Endothelial cell of umbilical vein (primary cell): Measurements from ENCODE around the gene MGST2. TPM values are rescaled to one million over a fixed set of nuclear protein-coding genes. Genes with fewer than 3 reads are reported as not detected.

Experiments
- BruUV-seq: library from RNA; stranded (reverse); fragments of 400-500 nt; replicated peaks from 2 replicates; lab custom pipeline; 2021; lab: Mats Ljungman, UMichigan
- CTCF ChIA-PET: fragments of 300-600, 350-600 bp; sonication (Branson Sonifier 250); formaldehyde crosslinking; loops from one replicate; lab custom pipeline; 2021; ENCODE audit warnings: antibody characterized with exemption, inconsistent platforms; lab: Charles Lee
- POLR2A ChIA-PET: fragments of 300-600, 350-600 bp; sonication (Branson Sonifier 250); formaldehyde crosslinking; loops from one replicate; lab custom pipeline; 2021; ENCODE audit warnings: antibody characterized with exemption, inconsistent platforms; lab: Charles Lee
- DNase-seq: peaks from one replicate; pipeline ENCODE4 v3.0.0-alpha.2; 2011; ENCODE audit warnings: low read depth, low spot score
- FAIRE-seq: peaks from 2 replicates; lab custom pipeline; 2011; peaks lifted over from hg19 to GRCh38; lab: Jason Lieb, UNC
- H2AFZ ChIP-seq: 2 replicates; pipeline ENCODE4 v1.6.0; 2012; ENCODE audit warnings: low read depth, low read length, control low read depth, inconsistent platforms
- H3K27ac ChIP-seq: 2 replicates; pipeline ENCODE4 v1.5.1; 2011; ENCODE audit warnings: low read depth, mild to moderate bottlenecking, control low read depth, low read length, moderate library complexity; ENCODE audit not compliant: insufficient read depth
- H3K27me3 ChIP-seq, 2 experiments: 2 replicates each; pipeline versions ENCODE4 v1.6.0 to v1.6.1; 2011; ENCODE audit warnings: low read length in 2 of 2, mixed read lengths in 1 of 2; ENCODE audit not compliant: control insufficient read depth in 2 of 2, insufficient read depth in 2 of 2
- H3K36me3 ChIP-seq, 2 experiments: 2 replicates in 1 of 2; 3 replicates in 1 of 2; pipeline ENCODE4 v1.5.1; 2011; ENCODE audit warnings: low read length in 2 of 2, mild to moderate bottlenecking in 1 of 2, moderate library complexity in 1 of 2; ENCODE audit not compliant: control insufficient read depth in 2 of 2, insufficient read depth in 2 of 2; ENCODE audit errors: extremely low read depth in 1 of 2
- H3K4me1 ChIP-seq: 3 replicates; pipeline ENCODE4 v1.5.1; 2011; ENCODE audit warnings: mild to moderate bottlenecking, low read length; ENCODE audit not compliant: control insufficient read depth, insufficient read depth; ENCODE audit errors: extremely low read depth
- H3K4me2 ChIP-seq: 2 replicates; pipeline ENCODE4 v1.6.1; 2011; ENCODE audit warnings: low read length, control low read depth, mixed read lengths; ENCODE audit not compliant: insufficient read depth
- H3K4me3 ChIP-seq, 3 experiments: fragments of 200-600 bp in 1 of 3; sonication (generic), shearing (Covaris generic) in 1 of 3; replicated peaks in 1 of 3; 2 replicates each; pipeline ENCODE4 v1.5.1; 2011 to 2016; ENCODE audit warnings: control low read depth in 3 of 3, low read length in 3 of 3, mild to moderate bottlenecking in 2 of 3, inconsistent platforms in 1 of 3, low read depth in 1 of 3, moderate library complexity in 1 of 3; ENCODE audit not compliant: insufficient read depth in 1 of 3
- H3K79me2 ChIP-seq: 2 replicates; pipeline ENCODE4 v1.6.0; 2012; ENCODE audit warnings: low read length, inconsistent platforms; ENCODE audit not compliant: control insufficient read depth, insufficient read depth
- H3K9ac ChIP-seq: replicated peaks from 2 replicates; pipeline ENCODE3; 2011; ENCODE audit warnings: low read length, control low read depth; ENCODE audit not compliant: insufficient read depth; ENCODE audit errors: extremely low read depth
- H3K9me1 ChIP-seq: replicated peaks from 3 replicates; pipeline ENCODE4 v1.6.0; 2011; ENCODE audit warnings: mild to moderate bottlenecking, low read length; ENCODE audit not compliant: control insufficient read depth, insufficient read depth; ENCODE audit errors: extremely low read depth
- H3K9me3 ChIP-seq: replicated peaks from 2 replicates; pipeline ENCODE4 v1.5.1; 2012; ENCODE audit warnings: low read length, inconsistent platforms; ENCODE audit not compliant: control insufficient read depth, insufficient read depth
- H4K20me1 ChIP-seq: replicated peaks from 2 replicates; pipeline ENCODE3; 2011; ENCODE audit warnings: mild to moderate bottlenecking, low read length; ENCODE audit not compliant: control insufficient read depth, insufficient read depth; ENCODE audit errors: extremely low read depth
- EZH2 ChIP-seq: IDR thresholded peaks from 2 replicates; pipeline ENCODE4 v1.6.1; 2012; ENCODE audit warnings: borderline replicate concordance, low read depth, mild to moderate bottlenecking, moderate library complexity, low read length, inconsistent platforms; ENCODE audit not compliant: severe bottlenecking
- FOS ChIP-seq: IDR thresholded peaks from 2 replicates; pipeline ENCODE4 v1.6.1; 2011; ENCODE audit warnings: mild to moderate bottlenecking, low read length, moderate library complexity, borderline replicate concordance; ENCODE audit not compliant: insufficient read depth
- GATA2 ChIP-seq: IDR thresholded peaks from 2 replicates; pipeline ENCODE4 v1.7.0; 2011; ENCODE audit warnings: low read depth, mild to moderate bottlenecking, moderate library complexity, mixed read lengths, low read length; ENCODE audit not compliant: insufficient read length, insufficient read depth
- JUN ChIP-seq: IDR thresholded peaks from 2 replicates; pipeline ENCODE4 v1.6.1; 2011; ENCODE audit warnings: borderline replicate concordance, low read depth; ENCODE audit not compliant: insufficient read length, insufficient read depth
- MYC ChIP-seq: IDR thresholded peaks from one replicate; pipeline ENCODE4 v1.6.1; 2011; ENCODE audit warnings: mild to moderate bottlenecking, low read depth, low read length
- POLR2A ChIP-seq: IDR thresholded peaks from 2 replicates; pipeline ENCODE4 v1.6.1; 2012; ENCODE audit warnings: low read depth, mild to moderate bottlenecking, control low read depth, low read length
- POLR2AphosphoS5 ChIP-seq: IDR thresholded peaks from 2 replicates; pipeline ENCODE4 v1.6.1; 2012; ENCODE audit warnings: low read depth, mild to moderate bottlenecking, control low read depth, low read length, moderate library complexity; ENCODE audit not compliant: insufficient read depth
- dilution Hi-C: fragments of 300-500 bp; cut with MboI; formaldehyde crosslinking; loops from one replicate; pipeline ENCODE4 v1.15.0; 2019; ENCODE audit warnings: low sequenced_read_pairs; ENCODE audit not compliant: extremely low pct_ligation_motif_present
- intact Hi-C: fragments of 100-400 bp; cut with micrococcal nuclease; formaldehyde crosslinking; loops from one replicate; pipeline ENCODE4 v1.10.0; 2022
- polyA plus RNA-seq, 4 experiments: library from polyadenylated mRNA; depleted of rRNA in 3 of 4; stranded (reverse) in 3 of 4; unstranded in 1 of 4; fragments of >200 nt; gene quantifications; 2 replicates each; pipeline versions ENCODE4 v1.2.1 to v1.2.3, GENCODE V29; 2011 to 2012; ENCODE audit warnings: missing spikeins in 1 of 4
- total RNA-seq: library from RNA; stranded (reverse); gene quantifications from 2 replicates; pipeline ENCODE4 v1.2.3, GENCODE V29; 2021
- TF ChIP-seq, protein P1 (sequence below), 2 donors: IDR thresholded peaks; 1 replicate in 1 of 2; 2 replicates in 1 of 2; pipeline ENCODE4 v1.5.1; 2011; ENCODE audit warnings: low read length in 2 of 2, mild to moderate bottlenecking in 2 of 2, moderate library complexity in 2 of 2, control low read depth in 1 of 2, inconsistent platforms in 1 of 2, low read depth in 1 of 2; ENCODE audit not compliant: insufficient read depth in 1 of 2; ENCODE audit errors: extremely low read depth in 1 of 2
- TF ChIP-seq, protein P2 (sequence below): IDR thresholded peaks from 2 replicates; pipeline ENCODE4 v1.6.1; 2011; ENCODE audit not compliant: insufficient read depth, insufficient read length

MGST2 gene
- total and polyA plus RNA-seq, 2 donors (not counting 3 experiments of a cell fraction or from before 2014, with no cell fraction given), result 64.3 to 78.9 TPM

DNA sequence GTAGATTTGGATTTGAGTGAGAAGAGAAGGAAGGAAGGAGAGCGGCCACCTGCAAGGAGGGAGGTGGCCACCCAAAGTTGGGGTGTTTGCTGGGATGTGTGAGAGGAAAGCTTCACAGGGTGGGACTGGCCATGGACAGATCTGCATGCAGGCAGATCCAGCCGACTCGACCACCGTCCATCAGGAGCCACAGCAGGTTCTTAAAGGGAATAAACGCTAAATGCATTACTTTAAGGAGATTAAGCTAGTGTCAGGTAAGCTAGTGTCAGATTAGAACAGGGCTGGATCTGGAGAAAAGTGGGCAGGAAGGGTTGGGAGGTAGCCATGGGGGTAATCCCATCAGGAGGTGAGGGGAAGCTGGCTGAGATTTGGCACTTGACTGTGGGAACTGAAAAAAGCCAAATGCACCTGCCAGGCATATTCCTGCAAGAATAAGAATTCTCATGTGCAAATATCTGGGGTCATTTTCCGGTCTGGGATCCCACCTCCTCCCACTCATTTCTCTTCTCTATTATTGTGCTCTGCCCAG is 79.6 kb downstream of the MGST2 start:
- POLR2A ChIA-PET, result no interaction called here
- dilution Hi-C loops, result no loop called here

More for the DNA sequence above, 79.6 kb downstream of the MGST2 start:
- Histone ChIP-seq H3K4me2 (no peak overlapping the region), H3K79me2 (no peaks in the 10 kb centered on the region), H2AFZ (no peak overlapping the region), H3K9me1 (no peaks in the 10 kb centered on the region), H4K20me1 (no peaks in the 10 kb centered on the region), H3K9ac (no peak overlapping the region), H3K27ac (no peak overlapping the region), H3K36me3 (no peaks in the 10 kb centered on the region), H3K27me3 (no peaks in the 10 kb centered on the region), H3K4me1 (peaks cover 10% of the 10 kb centered on the region), H3K4me3 (no peak overlapping the region), H3K9me3 (no peaks in the 10 kb centered on the region)
- CTCF ChIA-PET, result no interaction called here
- no peak for DNase-seq
- intact Hi-C loops, result no loop called here
- BruUV-seq, result no TSS peak
- TF ChIP-seq POLR2AphosphoS5 (no peak), GATA2 (no peak), JUN (no peak), EZH2 (no peak), FOS (no peak), MYC (no peak), POLR2A (no peak)
- TF ChIP-seq, protein P1, sequence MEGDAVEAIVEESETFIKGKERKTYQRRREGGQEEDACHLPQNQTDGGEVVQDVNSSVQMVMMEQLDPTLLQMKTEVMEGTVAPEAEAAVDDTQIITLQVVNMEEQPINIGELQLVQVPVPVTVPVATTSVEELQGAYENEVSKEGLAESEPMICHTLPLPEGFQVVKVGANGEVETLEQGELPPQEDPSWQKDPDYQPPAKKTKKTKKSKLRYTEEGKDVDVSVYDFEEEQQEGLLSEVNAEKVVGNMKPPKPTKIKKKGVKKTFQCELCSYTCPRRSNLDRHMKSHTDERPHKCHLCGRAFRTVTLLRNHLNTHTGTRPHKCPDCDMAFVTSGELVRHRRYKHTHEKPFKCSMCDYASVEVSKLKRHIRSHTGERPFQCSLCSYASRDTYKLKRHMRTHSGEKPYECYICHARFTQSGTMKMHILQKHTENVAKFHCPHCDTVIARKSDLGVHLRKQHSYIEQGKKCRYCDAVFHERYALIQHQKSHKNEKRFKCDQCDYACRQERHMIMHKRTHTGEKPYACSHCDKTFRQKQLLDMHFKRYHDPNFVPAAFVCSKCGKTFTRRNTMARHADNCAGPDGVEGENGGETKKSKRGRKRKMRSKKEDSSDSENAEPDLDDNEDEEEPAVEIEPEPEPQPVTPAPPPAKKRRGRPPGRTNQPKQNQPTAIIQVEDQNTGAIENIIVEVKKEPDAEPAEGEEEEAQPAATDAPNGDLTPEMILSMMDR (IDR thresholded peaks at IDR 0.05; ENCODE audit: extremely low read depth in 1 of 2, insufficient read depth in 1 of 2, low read depth in 1 of 2, low read length in 2 of 2), result no peak
- TF ChIP-seq, protein P2, sequence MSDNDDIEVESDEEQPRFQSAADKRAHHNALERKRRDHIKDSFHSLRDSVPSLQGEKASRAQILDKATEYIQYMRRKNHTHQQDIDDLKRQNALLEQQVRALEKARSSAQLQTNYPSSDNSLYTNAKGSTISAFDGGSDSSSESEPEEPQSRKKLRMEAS, result no peak
- no peak for FAIRE-seq
